ENCODE data around the gene PCLO. TPM values are rescaled to one million over a fixed set of nuclear protein-coding genes. Genes with fewer than 3 reads are reported as not detected.

The PCLO gene
- total RNA-seq, 1 experiment from 2014 or later: 3.0 TPM

DNA sequence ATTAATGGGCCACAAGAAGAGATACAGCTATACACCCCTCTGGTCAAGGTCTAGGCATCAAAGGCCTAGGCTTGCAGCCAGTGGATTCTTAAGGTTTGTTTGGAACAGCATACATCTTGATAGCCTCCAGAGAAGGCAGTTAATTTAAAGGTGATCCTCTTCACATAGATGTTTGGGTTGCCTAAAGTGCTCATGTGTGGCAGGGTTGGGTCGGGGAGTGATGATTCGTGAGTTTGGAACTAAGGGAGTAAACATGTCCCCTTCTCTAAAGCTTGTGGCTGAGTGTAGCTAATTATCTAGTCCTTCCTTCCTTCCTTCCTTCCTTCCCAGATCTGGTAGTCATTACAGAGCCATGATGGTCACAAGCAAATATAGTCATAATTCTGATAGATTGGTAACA, 12.4 kb downstream of the PCLO start (continued):
- TF ChIP-seq, protein P1, sequence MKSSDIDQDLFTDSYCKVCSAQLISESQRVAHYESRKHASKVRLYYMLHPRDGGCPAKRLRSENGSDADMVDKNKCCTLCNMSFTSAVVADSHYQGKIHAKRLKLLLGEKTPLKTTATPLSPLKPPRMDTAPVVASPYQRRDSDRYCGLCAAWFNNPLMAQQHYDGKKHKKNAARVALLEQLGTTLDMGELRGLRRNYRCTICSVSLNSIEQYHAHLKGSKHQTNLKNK (CRISPR knock-in tag; IDR thresholded peaks at IDR 0.05): no peak
- TF ChIP-seq, protein P2, sequence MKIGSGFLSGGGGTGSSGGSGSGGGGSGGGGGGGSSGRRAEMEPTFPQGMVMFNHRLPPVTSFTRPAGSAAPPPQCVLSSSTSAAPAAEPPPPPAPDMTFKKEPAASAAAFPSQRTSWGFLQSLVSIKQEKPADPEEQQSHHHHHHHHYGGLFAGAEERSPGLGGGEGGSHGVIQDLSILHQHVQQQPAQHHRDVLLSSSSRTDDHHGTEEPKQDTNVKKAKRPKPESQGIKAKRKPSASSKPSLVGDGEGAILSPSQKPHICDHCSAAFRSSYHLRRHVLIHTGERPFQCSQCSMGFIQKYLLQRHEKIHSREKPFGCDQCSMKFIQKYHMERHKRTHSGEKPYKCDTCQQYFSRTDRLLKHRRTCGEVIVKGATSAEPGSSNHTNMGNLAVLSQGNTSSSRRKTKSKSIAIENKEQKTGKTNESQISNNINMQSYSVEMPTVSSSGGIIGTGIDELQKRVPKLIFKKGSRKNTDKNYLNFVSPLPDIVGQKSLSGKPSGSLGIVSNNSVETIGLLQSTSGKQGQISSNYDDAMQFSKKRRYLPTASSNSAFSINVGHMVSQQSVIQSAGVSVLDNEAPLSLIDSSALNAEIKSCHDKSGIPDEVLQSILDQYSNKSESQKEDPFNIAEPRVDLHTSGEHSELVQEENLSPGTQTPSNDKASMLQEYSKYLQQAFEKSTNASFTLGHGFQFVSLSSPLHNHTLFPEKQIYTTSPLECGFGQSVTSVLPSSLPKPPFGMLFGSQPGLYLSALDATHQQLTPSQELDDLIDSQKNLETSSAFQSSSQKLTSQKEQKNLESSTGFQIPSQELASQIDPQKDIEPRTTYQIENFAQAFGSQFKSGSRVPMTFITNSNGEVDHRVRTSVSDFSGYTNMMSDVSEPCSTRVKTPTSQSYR (CRISPR knock-in tag; IDR thresholded peaks at IDR 0.05): no peak
- TF ChIP-seq NR1H2 (CRISPR knock-in tag; IDR thresholded peaks at IDR 0.05) (no peak), ZNF317 (CRISPR knock-in tag; IDR thresholded peaks at IDR 0.05; ENCODE audit: borderline replicate concordance, low read depth) (no peak), ZNF219 (CRISPR knock-in tag; IDR thresholded peaks at IDR 0.05; ENCODE audit: borderline replicate concordance) (no peak), IRF2 (CRISPR knock-in tag; IDR thresholded peaks at IDR 0.05; ENCODE audit: borderline replicate concordance, low read depth) (no peak)
- TF ChIP-seq, protein P3, sequence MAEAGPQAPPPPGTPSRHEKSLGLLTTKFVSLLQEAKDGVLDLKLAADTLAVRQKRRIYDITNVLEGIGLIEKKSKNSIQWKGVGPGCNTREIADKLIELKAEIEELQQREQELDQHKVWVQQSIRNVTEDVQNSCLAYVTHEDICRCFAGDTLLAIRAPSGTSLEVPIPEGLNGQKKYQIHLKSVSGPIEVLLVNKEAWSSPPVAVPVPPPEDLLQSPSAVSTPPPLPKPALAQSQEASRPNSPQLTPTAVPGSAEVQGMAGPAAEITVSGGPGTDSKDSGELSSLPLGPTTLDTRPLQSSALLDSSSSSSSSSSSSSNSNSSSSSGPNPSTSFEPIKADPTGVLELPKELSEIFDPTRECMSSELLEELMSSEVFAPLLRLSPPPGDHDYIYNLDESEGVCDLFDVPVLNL (CRISPR knock-in tag; IDR thresholded peaks at IDR 0.05; ENCODE audit: borderline replicate concordance, low read depth): no peak
- TF ChIP-seq, protein P4, sequence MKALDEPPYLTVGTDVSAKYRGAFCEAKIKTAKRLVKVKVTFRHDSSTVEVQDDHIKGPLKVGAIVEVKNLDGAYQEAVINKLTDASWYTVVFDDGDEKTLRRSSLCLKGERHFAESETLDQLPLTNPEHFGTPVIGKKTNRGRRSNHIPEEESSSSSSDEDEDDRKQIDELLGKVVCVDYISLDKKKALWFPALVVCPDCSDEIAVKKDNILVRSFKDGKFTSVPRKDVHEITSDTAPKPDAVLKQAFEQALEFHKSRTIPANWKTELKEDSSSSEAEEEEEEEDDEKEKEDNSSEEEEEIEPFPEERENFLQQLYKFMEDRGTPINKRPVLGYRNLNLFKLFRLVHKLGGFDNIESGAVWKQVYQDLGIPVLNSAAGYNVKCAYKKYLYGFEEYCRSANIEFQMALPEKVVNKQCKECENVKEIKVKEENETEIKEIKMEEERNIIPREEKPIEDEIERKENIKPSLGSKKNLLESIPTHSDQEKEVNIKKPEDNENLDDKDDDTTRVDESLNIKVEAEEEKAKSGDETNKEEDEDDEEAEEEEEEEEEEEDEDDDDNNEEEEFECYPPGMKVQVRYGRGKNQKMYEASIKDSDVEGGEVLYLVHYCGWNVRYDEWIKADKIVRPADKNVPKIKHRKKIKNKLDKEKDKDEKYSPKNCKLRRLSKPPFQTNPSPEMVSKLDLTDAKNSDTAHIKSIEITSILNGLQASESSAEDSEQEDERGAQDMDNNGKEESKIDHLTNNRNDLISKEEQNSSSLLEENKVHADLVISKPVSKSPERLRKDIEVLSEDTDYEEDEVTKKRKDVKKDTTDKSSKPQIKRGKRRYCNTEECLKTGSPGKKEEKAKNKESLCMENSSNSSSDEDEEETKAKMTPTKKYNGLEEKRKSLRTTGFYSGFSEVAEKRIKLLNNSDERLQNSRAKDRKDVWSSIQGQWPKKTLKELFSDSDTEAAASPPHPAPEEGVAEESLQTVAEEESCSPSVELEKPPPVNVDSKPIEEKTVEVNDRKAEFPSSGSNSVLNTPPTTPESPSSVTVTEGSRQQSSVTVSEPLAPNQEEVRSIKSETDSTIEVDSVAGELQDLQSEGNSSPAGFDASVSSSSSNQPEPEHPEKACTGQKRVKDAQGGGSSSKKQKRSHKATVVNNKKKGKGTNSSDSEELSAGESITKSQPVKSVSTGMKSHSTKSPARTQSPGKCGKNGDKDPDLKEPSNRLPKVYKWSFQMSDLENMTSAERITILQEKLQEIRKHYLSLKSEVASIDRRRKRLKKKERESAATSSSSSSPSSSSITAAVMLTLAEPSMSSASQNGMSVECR (CRISPR knock-in tag; IDR thresholded peaks at IDR 0.05; ENCODE audit: borderline replicate concordance): no peak
- TF ChIP-seq, protein P5, sequence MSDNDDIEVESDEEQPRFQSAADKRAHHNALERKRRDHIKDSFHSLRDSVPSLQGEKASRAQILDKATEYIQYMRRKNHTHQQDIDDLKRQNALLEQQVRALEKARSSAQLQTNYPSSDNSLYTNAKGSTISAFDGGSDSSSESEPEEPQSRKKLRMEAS (CRISPR knock-in tag; IDR thresholded peaks at IDR 0.05): no peak

DNA sequence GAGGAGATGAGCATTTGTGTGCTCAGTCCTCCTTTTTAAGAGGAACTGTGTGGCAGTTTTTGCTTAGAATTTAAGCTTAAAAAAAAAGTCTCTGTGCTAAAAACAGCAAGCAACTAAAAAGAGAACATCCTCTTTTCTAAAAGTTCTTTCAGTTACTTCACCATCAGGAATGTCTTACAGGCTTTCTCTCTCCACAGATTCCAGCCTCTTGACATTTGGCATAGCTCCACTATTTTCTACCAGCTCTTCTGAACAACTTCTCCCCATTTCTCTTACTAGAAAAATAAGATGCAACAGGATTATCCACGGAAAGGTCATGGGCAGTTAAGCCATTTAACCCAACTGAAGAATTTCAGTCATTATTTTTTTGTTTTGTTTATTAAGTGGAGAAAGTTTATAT, 13.2 kb downstream of the PCLO start:
- H3K27me3 Mint-ChIP-seq (ENCODE audit: low read depth): no peaks in the 10 kb centered on the region
- ChIA-PET POLR2A (no interaction called here), CTCF (no interaction called here)
- no peak for ATAC-seq
- peaks cover 7% of the 10 kb centered on the region for H3K9me3 Mint-ChIP-seq
- peaks cover 7% of the 10 kb centered on the region for H3K36me3 Mint-ChIP-seq
- H3K27ac Mint-ChIP-seq: no peak overlapping the region
- peaks cover 27% of the 10 kb centered on the region for H3K4me1 Mint-ChIP-seq
- DNase-seq (ENCODE audit: low spot score): no peak
- no peak overlapping the region for H3K4me3 Mint-ChIP-seq
- no peak for TF ChIP-seq ZNF263 (CRISPR knock-in tag; IDR thresholded peaks at IDR 0.05; ENCODE audit: low read depth)
- no peak for TF ChIP-seq SMAD3 (CRISPR knock-in tag; IDR thresholded peaks at IDR 0.05; ENCODE audit: borderline replicate concordance)
- no peak for TF ChIP-seq ATF1 (CRISPR knock-in tag; IDR thresholded peaks at IDR 0.05)
- no peak for TF ChIP-seq NFYB (CRISPR knock-in tag; conservative IDR thresholded peaks at IDR 0.05; ENCODE audit: low read depth)
- TF ChIP-seq, protein P6, sequence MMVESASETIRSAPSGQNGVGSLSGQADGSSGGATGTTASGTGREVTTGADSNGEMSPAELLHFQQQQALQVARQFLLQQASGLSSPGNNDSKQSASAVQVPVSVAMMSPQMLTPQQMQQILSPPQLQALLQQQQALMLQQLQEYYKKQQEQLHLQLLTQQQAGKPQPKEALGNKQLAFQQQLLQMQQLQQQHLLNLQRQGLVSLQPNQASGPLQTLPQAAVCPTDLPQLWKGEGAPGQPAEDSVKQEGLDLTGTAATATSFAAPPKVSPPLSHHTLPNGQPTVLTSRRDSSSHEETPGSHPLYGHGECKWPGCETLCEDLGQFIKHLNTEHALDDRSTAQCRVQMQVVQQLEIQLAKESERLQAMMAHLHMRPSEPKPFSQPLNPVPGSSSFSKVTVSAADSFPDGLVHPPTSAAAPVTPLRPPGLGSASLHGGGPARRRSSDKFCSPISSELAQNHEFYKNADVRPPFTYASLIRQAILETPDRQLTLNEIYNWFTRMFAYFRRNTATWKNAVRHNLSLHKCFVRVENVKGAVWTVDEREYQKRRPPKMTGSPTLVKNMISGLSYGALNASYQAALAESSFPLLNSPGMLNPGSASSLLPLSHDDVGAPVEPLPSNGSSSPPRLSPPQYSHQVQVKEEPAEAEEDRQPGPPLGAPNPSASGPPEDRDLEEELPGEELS (CRISPR knock-in tag; IDR thresholded peaks at IDR 0.05): no peak
- no peak for TF ChIP-seq NFE2L1 (CRISPR knock-in tag; IDR thresholded peaks at IDR 0.05)
- TF ChIP-seq, protein P7, sequence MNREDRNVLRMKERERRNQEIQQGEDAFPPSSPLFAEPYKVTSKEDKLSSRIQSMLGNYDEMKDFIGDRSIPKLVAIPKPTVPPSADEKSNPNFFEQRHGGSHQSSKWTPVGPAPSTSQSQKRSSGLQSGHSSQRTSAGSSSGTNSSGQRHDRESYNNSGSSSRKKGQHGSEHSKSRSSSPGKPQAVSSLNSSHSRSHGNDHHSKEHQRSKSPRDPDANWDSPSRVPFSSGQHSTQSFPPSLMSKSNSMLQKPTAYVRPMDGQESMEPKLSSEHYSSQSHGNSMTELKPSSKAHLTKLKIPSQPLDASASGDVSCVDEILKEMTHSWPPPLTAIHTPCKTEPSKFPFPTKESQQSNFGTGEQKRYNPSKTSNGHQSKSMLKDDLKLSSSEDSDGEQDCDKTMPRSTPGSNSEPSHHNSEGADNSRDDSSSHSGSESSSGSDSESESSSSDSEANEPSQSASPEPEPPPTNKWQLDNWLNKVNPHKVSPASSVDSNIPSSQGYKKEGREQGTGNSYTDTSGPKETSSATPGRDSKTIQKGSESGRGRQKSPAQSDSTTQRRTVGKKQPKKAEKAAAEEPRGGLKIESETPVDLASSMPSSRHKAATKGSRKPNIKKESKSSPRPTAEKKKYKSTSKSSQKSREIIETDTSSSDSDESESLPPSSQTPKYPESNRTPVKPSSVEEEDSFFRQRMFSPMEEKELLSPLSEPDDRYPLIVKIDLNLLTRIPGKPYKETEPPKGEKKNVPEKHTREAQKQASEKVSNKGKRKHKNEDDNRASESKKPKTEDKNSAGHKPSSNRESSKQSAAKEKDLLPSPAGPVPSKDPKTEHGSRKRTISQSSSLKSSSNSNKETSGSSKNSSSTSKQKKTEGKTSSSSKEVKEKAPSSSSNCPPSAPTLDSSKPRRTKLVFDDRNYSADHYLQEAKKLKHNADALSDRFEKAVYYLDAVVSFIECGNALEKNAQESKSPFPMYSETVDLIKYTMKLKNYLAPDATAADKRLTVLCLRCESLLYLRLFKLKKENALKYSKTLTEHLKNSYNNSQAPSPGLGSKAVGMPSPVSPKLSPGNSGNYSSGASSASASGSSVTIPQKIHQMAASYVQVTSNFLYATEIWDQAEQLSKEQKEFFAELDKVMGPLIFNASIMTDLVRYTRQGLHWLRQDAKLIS (CRISPR knock-in tag; IDR thresholded peaks at IDR 0.05; ENCODE audit: borderline replicate concordance): no peak
- TF ChIP-seq, protein P8, sequence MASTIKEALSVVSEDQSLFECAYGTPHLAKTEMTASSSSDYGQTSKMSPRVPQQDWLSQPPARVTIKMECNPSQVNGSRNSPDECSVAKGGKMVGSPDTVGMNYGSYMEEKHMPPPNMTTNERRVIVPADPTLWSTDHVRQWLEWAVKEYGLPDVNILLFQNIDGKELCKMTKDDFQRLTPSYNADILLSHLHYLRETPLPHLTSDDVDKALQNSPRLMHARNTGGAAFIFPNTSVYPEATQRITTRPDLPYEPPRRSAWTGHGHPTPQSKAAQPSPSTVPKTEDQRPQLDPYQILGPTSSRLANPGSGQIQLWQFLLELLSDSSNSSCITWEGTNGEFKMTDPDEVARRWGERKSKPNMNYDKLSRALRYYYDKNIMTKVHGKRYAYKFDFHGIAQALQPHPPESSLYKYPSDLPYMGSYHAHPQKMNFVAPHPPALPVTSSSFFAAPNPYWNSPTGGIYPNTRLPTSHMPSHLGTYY (CRISPR knock-in tag; IDR thresholded peaks at IDR 0.05): no peak
- no peak for TF ChIP-seq CREB1 (CRISPR knock-in tag; IDR thresholded peaks at IDR 0.05)

Data from WTC11 (cell line).